GM12878 (cell line): ENCODE data around the gene CFAP54. TPM values are rescaled to one million over a fixed set of nuclear protein-coding genes. Genes with fewer than 3 reads are reported as not detected.

Source experiments
- ATAC-seq: fragments of 200-7000 bp; cut with Tn5 transposase; 3 replicates; pipeline ENCODE4 v1.9.1; 2020; ENCODE audit warnings: mild to moderate bottlenecking, moderate library complexity
- BruUV-seq: library from RNA; stranded (reverse); fragments of 400-500 nt; replicated peaks from 2 replicates; lab custom pipeline; 2021; lab: Mats Ljungman, UMichigan
- CTCF ChIA-PET: fragments of 300-600 bp; sonication (Branson Sonifier 250); formaldehyde crosslinking; extraction: SDS; loops from one replicate; lab custom pipeline; 2021; ENCODE audit warnings: inconsistent platforms; lab: Yijun Ruan, JAX
- POLR2A ChIA-PET: fragments of 350-600 bp; formaldehyde crosslinking; extraction: SDS; loops from one replicate; lab custom pipeline; 2021; ENCODE audit warnings: inconsistent platforms; lab: Charles Lee
- RAD21 ChIA-PET: fragments of 300-600 bp; sonication (Branson Sonifier 250); formaldehyde crosslinking; loops from one replicate; lab custom pipeline; 2023; ENCODE audit warnings: antibody characterized with exemption; ENCODE audit not compliant: unreplicated experiment; lab: Charles Lee
- SMC1A ChIA-PET: fragments of 300-600 bp; sonication (Branson Sonifier 250); formaldehyde crosslinking; loops from one replicate; lab custom pipeline; 2023; ENCODE audit not compliant: unreplicated experiment, uncharacterized antibody; lab: Charles Lee
- DNase-seq: peaks from one replicate; pipeline ENCODE4 v3.0.0-alpha.2; 2011; ENCODE audit warnings: low read depth, low spot score
- FAIRE-seq: peaks from 3 replicates; lab custom pipeline; 2011; peaks lifted over from hg19 to GRCh38; lab: Jason Lieb, UNC
- H2AFZ ChIP-seq: 2 replicates; pipeline ENCODE4 v1.6.0; 2011; ENCODE audit warnings: low read depth, low read length, control low read depth; ENCODE audit not compliant: control insufficient read depth
- H3K27ac ChIP-seq: 2 replicates; pipeline ENCODE4 v1.5.1; 2011; ENCODE audit warnings: control low read depth; ENCODE audit not compliant: control insufficient read depth, insufficient read depth
- H3K27me3 ChIP-seq, 2 experiments: replicated peaks in 1 of 2; 2 replicates each; pipeline versions ENCODE4 v1.6.0 to v1.6.1; 2011; ENCODE audit warnings: low read length in 1 of 2; ENCODE audit not compliant: control insufficient read depth in 2 of 2, insufficient read depth in 2 of 2
- H3K36me3 ChIP-seq, 2 experiments: 2 replicates each; pipeline ENCODE4 v1.5.1; 2011; ENCODE audit warnings: low read length in 1 of 2; ENCODE audit not compliant: control insufficient read depth in 2 of 2, insufficient read depth in 2 of 2
- H3K4me1 ChIP-seq: 2 replicates; pipeline ENCODE4 v1.6.1; 2011; ENCODE audit warnings: mild to moderate bottlenecking, low read length, moderate library complexity, mixed read lengths; ENCODE audit not compliant: control insufficient read depth, insufficient read depth
- H3K4me2 ChIP-seq: 2 replicates; pipeline ENCODE4 v1.6.0; 2011; ENCODE audit warnings: control low read depth; ENCODE audit not compliant: control insufficient read depth, insufficient read depth
- H3K4me3 ChIP-seq: fragments of 200-600 bp; sonication (generic); 2 replicates; pipeline ENCODE4 v1.5.1; 2016
- H3K79me2 ChIP-seq: 2 replicates; pipeline ENCODE4 v1.6.0; 2011; ENCODE audit warnings: low read length; ENCODE audit not compliant: control insufficient read depth, insufficient read depth
- H3K9ac ChIP-seq: 2 replicates; pipeline ENCODE4 v1.8.0; 2011; ENCODE audit warnings: low read length, control low read depth, mixed read lengths; ENCODE audit not compliant: control insufficient read depth, insufficient read depth
- H3K9me3 ChIP-seq: replicated peaks from 3 replicates; pipeline ENCODE4 v1.5.1; 2011; ENCODE audit warnings: mild to moderate bottlenecking, low read length; ENCODE audit not compliant: control insufficient read depth, insufficient read depth
- H4K20me1 ChIP-seq: 2 replicates; pipeline ENCODE4 v1.6.0; 2011; ENCODE audit not compliant: control insufficient read depth, insufficient read depth
- BMI1 ChIP-seq: fragments of 450-650 bp; IDR thresholded peaks from 2 replicates; pipeline ENCODE4 v1.6.1; 2016; ENCODE audit warnings: mild to moderate bottlenecking, moderate library complexity, borderline replicate concordance
- JUNB ChIP-seq: IDR thresholded peaks from 2 replicates; pipeline ENCODE4 v1.6.1; 2016; ENCODE audit warnings: antibody characterized with exemption, mild to moderate bottlenecking
- POLR2A ChIP-seq: IDR thresholded peaks from 2 replicates; pipeline ENCODE4 v1.6.1; 2011; ENCODE audit warnings: low read depth, mild to moderate bottlenecking, low read length
- SP1 ChIP-seq: IDR thresholded peaks from one replicate; pipeline ENCODE4 v1.6.1; 2011; ENCODE audit warnings: low read depth, low read length
- ZNF274 ChIP-seq: IDR thresholded peaks from one replicate; pipeline ENCODE4 v1.8.0; 2011; ENCODE audit not compliant: insufficient read length, insufficient read depth
- WGBS: methylation state at CpG from one replicate; pipeline ENCODE4 v1.1.6; 2016; ENCODE audit warnings: low lambda C conversion rate; ENCODE audit not compliant: insufficient replicate concordance, insufficient coverage; ENCODE audit errors: missing lambda C conversion rate; 5-methylcytosine and 5-hydroxymethylcytosine counted together
- in situ Hi-C: fragments of 300-500 bp; cut with MboI; formaldehyde crosslinking; loops from 9 replicates; pipeline ENCODE4 v1.14.3; 2018; ENCODE audit warnings: mixed read lengths
- intact Hi-C: fragments of 100-400 bp; cut with micrococcal nuclease; formaldehyde crosslinking; loops from one replicate; pipeline ENCODE4 v1.14.2; 2022; ENCODE audit not compliant: unreplicated experiment
- polyA plus RNA-seq, 11 experiments: library from polyadenylated mRNA; depleted of rRNA in 4 of 11; unstranded in 6 of 11; stranded (reverse) in 5 of 11; fragments of >200 nt; fragmentation: Nextera tagmentation in 4 of 11; fragmentation: Illumina TruSeq in 1 of 11; extraction: Ambion mirVana in 4 of 11; extraction: Trizol in 1 of 11; gene quantifications; 1 replicate in 1 of 11; 2 replicates in 10 of 11; pipeline versions ENCODE4 v1.2.1 to v1.2.3, GENCODE V29; 2011 to 2016; ENCODE audit warnings: inconsistent platforms in 2 of 11, missing spikeins in 2 of 11, low read depth in 1 of 11
- total RNA-seq, 4 experiments: library from RNA; depleted of rRNA in 3 of 4; stranded (reverse); fragments of >200 nt in 3 of 4; fragmentation: Illumina TruSeq in 1 of 4; extraction: Trizol in 1 of 4; gene quantifications; 2 replicates each; pipeline versions ENCODE4 v1.2.1 to v1.2.3, GENCODE V29; 2013 to 2021
- TF ChIP-seq, protein P1 (sequence below): fragments of 450-650 bp; IDR thresholded peaks from 2 replicates; pipeline ENCODE4 v1.6.1; 2017; ENCODE audit warnings: borderline replicate concordance
- TF ChIP-seq, protein P2 (sequence below): IDR thresholded peaks from 2 replicates; pipeline ENCODE4 v1.6.1; 2012; ENCODE audit warnings: low read depth, low read length, improper control_type of control experiment

Gene CFAP54
- total and polyA plus RNA-seq, 10 of the 15 experiments (the other 5 are each of a cell fraction or from before 2014, with no cell fraction given) = 0.19 to 1.5 (median 0.56) TPM

DNA sequence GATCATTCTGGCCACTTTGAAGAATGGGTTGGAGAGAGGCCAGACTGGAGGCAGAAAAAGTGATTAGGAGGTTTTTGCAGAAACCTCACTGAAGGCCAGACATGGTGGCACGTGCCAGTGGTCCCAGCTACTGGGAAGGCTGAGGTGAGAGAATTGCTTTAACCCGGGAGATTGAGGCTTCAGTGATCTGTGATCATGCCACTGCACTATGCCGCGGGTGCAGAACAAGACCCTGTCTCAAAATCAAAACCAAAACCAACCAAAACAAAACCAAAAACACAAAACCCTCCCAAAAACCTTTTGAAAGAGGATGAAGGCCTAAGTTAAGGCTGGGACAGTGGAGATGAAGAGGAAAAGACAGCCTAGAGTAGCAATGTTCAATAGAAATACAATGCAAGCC lies 15.2 kb upstream of the CFAP54 start:
- RAD21 ChIA-PET = no interaction called here
- H4K20me1 ChIP-seq = no peaks in the 10 kb centered on the region
- CTCF ChIA-PET = no interaction called here
- H3K9me3 ChIP-seq = no peaks in the 10 kb centered on the region; the same call in 2 of the 3 replicates
- no peaks in the 10 kb centered on the region for H3K4me1 ChIP-seq
- H3K9ac ChIP-seq = no peak overlapping the region
- FAIRE-seq = no peak
- 60% methylated on average over 4 of the region's 4 CpGs for WGBS
- H3K4me2 ChIP-seq = no peak overlapping the region
- TF ChIP-seq JUNB = no peak
- H3K4me3 ChIP-seq = no peak overlapping the region
- no peaks in the 10 kb centered on the region for H3K79me2 ChIP-seq
- SMC1A ChIA-PET = no interaction called here
- H3K27me3 ChIP-seq = no peaks in the 10 kb centered on the region
- no peaks in the 10 kb centered on the region for H3K36me3 ChIP-seq
- POLR2A ChIA-PET = no interaction called here
- intact Hi-C loops = no loop called here
- BruUV-seq = no TSS peak
- no peak for DNase-seq
- in situ Hi-C loops = no loop called here
- no peak overlapping the region for H2AFZ ChIP-seq
- H3K27ac ChIP-seq = no peak overlapping the region
- no peak for ATAC-seq

DNA sequence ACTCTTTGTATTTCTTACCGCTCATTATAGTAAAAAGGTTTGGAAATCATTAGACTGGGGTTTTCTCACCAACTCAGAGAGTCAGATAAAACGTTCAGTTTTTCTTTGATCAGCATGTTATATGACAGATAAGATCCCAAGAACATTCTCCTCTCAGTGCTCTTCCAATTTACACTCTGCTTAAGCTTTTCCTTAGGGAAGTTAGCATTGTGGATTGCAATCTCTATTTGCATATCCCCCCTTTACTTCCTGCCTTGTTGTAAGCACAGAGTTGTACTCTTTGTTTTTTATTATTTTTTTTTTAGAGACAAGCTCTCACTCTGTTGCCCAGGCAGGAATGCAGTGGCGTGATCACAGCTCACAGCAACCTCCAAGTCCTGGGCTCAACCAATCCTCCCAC lies 11.4 kb upstream of the CFAP54 start:
- Histone ChIP-seq H3K9me3 (no peaks in the 10 kb centered on the region), H3K79me2 (no peaks in the 10 kb centered on the region), H3K4me3 (no peak overlapping the region), H3K27ac (no peak overlapping the region), H3K9ac (no peak overlapping the region), H3K27me3 (no peaks in the 10 kb centered on the region), H3K36me3 (no peaks in the 10 kb centered on the region), H3K4me1 (no peaks in the 10 kb centered on the region), H4K20me1 (no peaks in the 10 kb centered on the region), H2AFZ (no peak overlapping the region), H3K4me2 (no peak overlapping the region)
- ChIA-PET CTCF (no interaction called here), POLR2A (interaction anchor here (0.5 to 1.0 kb wide), 2 partner anchors 74 to 76 kb away, joined by 3 read pairs; no protein-coding TSS in a partner anchor), SMC1A (interaction anchor here (1.0 to 1.9 kb wide), 3 partner anchors 11 to 70 kb away, joined by 3 to 6 read pairs (median 4); partner anchors contain the start of gene CFAP54), RAD21 (no interaction called here)
- FAIRE-seq (no peak), DNase-seq (no peak), ATAC-seq (no peak)
- in situ Hi-C loops = no loop called here
- no TSS peak for BruUV-seq
- TF ChIP-seq, protein P1, sequence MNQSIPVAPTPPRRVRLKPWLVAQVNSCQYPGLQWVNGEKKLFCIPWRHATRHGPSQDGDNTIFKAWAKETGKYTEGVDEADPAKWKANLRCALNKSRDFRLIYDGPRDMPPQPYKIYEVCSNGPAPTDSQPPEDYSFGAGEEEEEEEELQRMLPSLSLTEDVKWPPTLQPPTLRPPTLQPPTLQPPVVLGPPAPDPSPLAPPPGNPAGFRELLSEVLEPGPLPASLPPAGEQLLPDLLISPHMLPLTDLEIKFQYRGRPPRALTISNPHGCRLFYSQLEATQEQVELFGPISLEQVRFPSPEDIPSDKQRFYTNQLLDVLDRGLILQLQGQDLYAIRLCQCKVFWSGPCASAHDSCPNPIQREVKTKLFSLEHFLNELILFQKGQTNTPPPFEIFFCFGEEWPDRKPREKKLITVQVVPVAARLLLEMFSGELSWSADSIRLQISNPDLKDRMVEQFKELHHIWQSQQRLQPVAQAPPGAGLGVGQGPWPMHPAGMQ = no peak
- TF ChIP-seq SP1 (no peak), ZNF274 (no peak), POLR2A (no peak), BMI1 (no peak)
- TF ChIP-seq, protein P2, sequence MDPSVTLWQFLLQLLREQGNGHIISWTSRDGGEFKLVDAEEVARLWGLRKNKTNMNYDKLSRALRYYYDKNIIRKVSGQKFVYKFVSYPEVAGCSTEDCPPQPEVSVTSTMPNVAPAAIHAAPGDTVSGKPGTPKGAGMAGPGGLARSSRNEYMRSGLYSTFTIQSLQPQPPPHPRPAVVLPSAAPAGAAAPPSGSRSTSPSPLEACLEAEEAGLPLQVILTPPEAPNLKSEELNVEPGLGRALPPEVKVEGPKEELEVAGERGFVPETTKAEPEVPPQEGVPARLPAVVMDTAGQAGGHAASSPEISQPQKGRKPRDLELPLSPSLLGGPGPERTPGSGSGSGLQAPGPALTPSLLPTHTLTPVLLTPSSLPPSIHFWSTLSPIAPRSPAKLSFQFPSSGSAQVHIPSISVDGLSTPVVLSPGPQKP = no peak
- intact Hi-C loops = no loop called here
- WGBS = 51% methylated on average over 3 of the region's 3 CpGs
